ENCODE results near the gene DHDH. TPM values are rescaled to one million over a fixed set of nuclear protein-coding genes. Genes with fewer than 3 reads are reported as not detected.

The DHDH gene
- polyA plus RNA-seq, 3 donors: 0.38 TPM; not detected in 2

- intact Hi-C loops (cut with micrococcal nuclease): no loop called here
- H2AFZ ChIP-seq (ENCODE audit: insufficient read depth, low read depth, low read length, poor library complexity, severe bottlenecking): no peak overlapping the region
- no peaks in the 10 kb centered on the region for H3K9me3 ChIP-seq (replicated peaks in 1 of 2; ENCODE audit: control insufficient read depth in 1 of 2, insufficient read depth in 1 of 2, low read length in 2 of 2)
- TF ChIP-seq CTCF (IDR thresholded peaks at IDR 0.05): no peak
- H3K4me3 ChIP-seq (replicated peaks in 1 of 3; ENCODE audit: low read depth in 2 of 3, low read length in 3 of 3): no peak overlapping the region
- H3K27me3 Mint-ChIP-seq (ENCODE audit: low read depth in 3 of 3): peaks cover 0 to 5% (median 0%) of the 10 kb centered on the region in 3 donors
- no peak overlapping the region for H3K4me2 ChIP-seq (replicated peaks; ENCODE audit: extremely low read depth, low read length, poor library complexity, severe bottlenecking)
- H3K79me2 ChIP-seq (ENCODE audit: insufficient read depth, low read length): peaks cover 12% of the 10 kb centered on the region
- H4K20me1 ChIP-seq (ENCODE audit: insufficient read depth, low read length): no peaks in the 10 kb centered on the region
- no peak overlapping the region for H3K9ac ChIP-seq (ENCODE audit: insufficient read depth, low read length, poor library complexity, severe bottlenecking)
- peaks cover 49 to 90% of the 10 kb centered on the region in 2 donors for H3K36me3 ChIP-seq (replicated peaks in 1 of 2; ENCODE audit: control insufficient read depth in 1 of 2, insufficient read depth in 2 of 2, low read length in 2 of 2)
- no peaks in the 10 kb centered on the region for H3K4me1 ChIP-seq (ENCODE audit: control insufficient read depth in 1 of 2, insufficient read depth in 2 of 2, low read length in 2 of 2)
- H3K36me3 Mint-ChIP-seq: peaks cover 53 to 91% of the 10 kb centered on the region in 2 donors
- no peaks in the 10 kb centered on the region for H3K9me3 Mint-ChIP-seq
- DNase-seq: no peak
- H3K27ac ChIP-seq (ENCODE audit: low read depth in 1 of 2, low read length in 2 of 2): peak overlapping the region in 1 of 2 donors; percentile 26
- no peaks in the 10 kb centered on the region for H3K27me3 ChIP-seq (ENCODE audit: control insufficient read depth in 2 of 2, insufficient read depth in 2 of 2, low read length in 2 of 2)
- H3K27ac Mint-ChIP-seq: peak overlapping the region in 2 of 7 donors; percentile 36 to 61
- no peaks in the 10 kb centered on the region for H3K4me1 Mint-ChIP-seq
- WGBS (ENCODE audit: insufficient coverage): 93% methylated on average over 13 of the region's 13 CpGs
- H3K4me3 Mint-ChIP-seq: no peak overlapping the region
These were observed 52.2 kb downstream of the DHDH start for GRCh38 chr19:48985711-48986110.

GRCh38 chr19:48986211-48986610 lies 52.7 kb downstream of the DHDH start:
- DNase-seq: no peak
- Histone ChIP-seq H3K4me1 (ENCODE audit: control insufficient read depth in 1 of 2, insufficient read depth in 2 of 2, low read length in 2 of 2) (peaks cover 0 to 4% of the 10 kb centered on the region in 2 donors), H3K27ac (ENCODE audit: low read depth in 1 of 2, low read length in 2 of 2) (peak overlapping the region in 1 of 2 donors; percentile 26), H3K9ac (ENCODE audit: insufficient read depth, low read length, poor library complexity, severe bottlenecking) (no peak overlapping the region), H3K36me3 (replicated peaks in 1 of 2; ENCODE audit: control insufficient read depth in 1 of 2, insufficient read depth in 2 of 2, low read length in 2 of 2) (peaks cover 49 to 86% of the 10 kb centered on the region in 2 donors), H3K9me3 (replicated peaks in 1 of 2; ENCODE audit: control insufficient read depth in 1 of 2, insufficient read depth in 1 of 2, low read length in 2 of 2) (no peaks in the 10 kb centered on the region), H3K79me2 (ENCODE audit: insufficient read depth, low read length) (peaks cover 17% of the 10 kb centered on the region), H2AFZ (ENCODE audit: insufficient read depth, low read depth, low read length, poor library complexity, severe bottlenecking) (no peak overlapping the region), H3K4me2 (replicated peaks; ENCODE audit: extremely low read depth, low read length, poor library complexity, severe bottlenecking) (no peak overlapping the region), H4K20me1 (ENCODE audit: insufficient read depth, low read length) (no peaks in the 10 kb centered on the region), H3K4me3 (replicated peaks in 1 of 3; ENCODE audit: low read depth in 2 of 3, low read length in 3 of 3) (no peak overlapping the region), H3K27me3 (ENCODE audit: control insufficient read depth in 2 of 2, insufficient read depth in 2 of 2, low read length in 2 of 2) (no peaks in the 10 kb centered on the region)
- Mint-ChIP-seq H3K27me3 (ENCODE audit: low read depth in 3 of 3) (peaks cover 0 to 5% (median 0%) of the 10 kb centered on the region in 3 donors), H3K9me3 (no peaks in the 10 kb centered on the region), H3K4me1 (no peaks in the 10 kb centered on the region), H3K36me3 (peaks cover 53 to 91% of the 10 kb centered on the region in 2 donors), H3K4me3 (no peak overlapping the region), H3K27ac (peak overlapping the region in 2 of 7 donors; percentile 36 to 46)
- no peak for TF ChIP-seq CTCF (IDR thresholded peaks at IDR 0.05)
- intact Hi-C loops (cut with micrococcal nuclease): no loop called here
- no CpG with 5 or more reads among the region's 3 CpGs for WGBS (ENCODE audit: insufficient coverage)

Data from CD14-positive monocyte (primary cell).